SU-DHL-6 (cell line): Measurements from ENCODE around the gene EDARADD.

Experiments
- H2AFZ ChIP-seq: fragments of 200-600 bp; sonication (generic); 2 replicates; pipeline ENCODE4 v1.6.1; 2014; ENCODE audit warnings: low read depth, mild to moderate bottlenecking, moderate library complexity, mixed read lengths, antibody characterized with exemption, low read length; ENCODE audit not compliant: severe bottlenecking
- H3F3A ChIP-seq: fragments of 200-600 bp; shearing (Covaris generic); 2 replicates; pipeline ENCODE4 v1.6.0; 2016; ENCODE audit warnings: antibody characterized with exemption, mild to moderate bottlenecking; ENCODE audit not compliant: insufficient read depth
- H3K27ac ChIP-seq: fragments of 200-600 bp; sonication (generic); 2 replicates; pipeline ENCODE4 v1.5.1; 2016; ENCODE audit warnings: low read depth, mild to moderate bottlenecking, low read length, moderate library complexity, mixed read lengths
- H3K27me3 ChIP-seq: fragments of 200-600 bp; sonication (generic), shearing (Covaris generic); 2 replicates; pipeline ENCODE4 v1.6.0; 2014; ENCODE audit warnings: mild to moderate bottlenecking, low read length
- H3K36me3 ChIP-seq: fragments of 200-600 bp; sonication (generic); 2 replicates; pipeline ENCODE4 v1.6.1; 2014; ENCODE audit warnings: mild to moderate bottlenecking, low read length, mixed read lengths
- H3K4me2 ChIP-seq: fragments of 300-600, 200-600 bp; shearing (Covaris generic), sonication (generic); 2 replicates; pipeline ENCODE4 v1.6.0; 2014; ENCODE audit warnings: low read length, low read depth, mild to moderate bottlenecking; ENCODE audit not compliant: poor library complexity, severe bottlenecking
- H3K4me3 ChIP-seq: fragments of 200-600 bp; sonication (generic); 2 replicates; pipeline ENCODE4 v1.5.1; 2014; ENCODE audit warnings: antibody characterized with exemption, low read length, mild to moderate bottlenecking, mixed read lengths; ENCODE audit not compliant: insufficient read depth, poor library complexity, severe bottlenecking
- H3K79me2 ChIP-seq: fragments of 200-600 bp; sonication (generic); 2 replicates; pipeline ENCODE4 v1.6.1; 2014; ENCODE audit warnings: mild to moderate bottlenecking, low read length, moderate library complexity; ENCODE audit not compliant: insufficient read depth
- H3K9ac ChIP-seq: fragments of 200-600 bp; sonication (generic); 2 replicates; pipeline ENCODE4 v1.7.0; 2014; ENCODE audit warnings: mild to moderate bottlenecking, low read length
- H3K9me2 ChIP-seq: fragments of 200-600 bp; sonication (generic); replicated peaks from 2 replicates; pipeline ENCODE4 v1.6.1; 2014; ENCODE audit warnings: low read length; ENCODE audit not compliant: insufficient read depth
- H3K9me3 ChIP-seq: fragments of 200-600 bp; sonication (generic); 2 replicates; pipeline ENCODE4 v1.6.1; 2014; ENCODE audit warnings: low read length, mixed read lengths; ENCODE audit not compliant: insufficient read depth
- H4K20me1 ChIP-seq: fragments of 200-600 bp; sonication (generic); 2 replicates; pipeline ENCODE4 v1.6.1; 2014; ENCODE audit warnings: low read depth, mild to moderate bottlenecking, antibody characterized with exemption, low read length, moderate library complexity, mixed read lengths
- EZH2phosphoT487 ChIP-seq: fragments of 200-600 bp; sonication (generic), shearing (Covaris generic); conservative IDR thresholded peaks from 2 replicates; pipeline ENCODE4 v1.6.1; 2018; ENCODE audit warnings: mild to moderate bottlenecking, antibody characterized with exemption, low read length, moderate library complexity, mixed read lengths
- TF ChIP-seq, protein P1 (sequence below): fragments of 200-600 bp; sonication (generic); IDR thresholded peaks from one replicate; pipeline ENCODE4 v1.5.1; 2017; ENCODE audit warnings: antibody characterized with exemption, mild to moderate bottlenecking, low read length, moderate library complexity; ENCODE audit not compliant: insufficient read depth, poor library complexity, severe bottlenecking

The EDARADD gene

DNA sequence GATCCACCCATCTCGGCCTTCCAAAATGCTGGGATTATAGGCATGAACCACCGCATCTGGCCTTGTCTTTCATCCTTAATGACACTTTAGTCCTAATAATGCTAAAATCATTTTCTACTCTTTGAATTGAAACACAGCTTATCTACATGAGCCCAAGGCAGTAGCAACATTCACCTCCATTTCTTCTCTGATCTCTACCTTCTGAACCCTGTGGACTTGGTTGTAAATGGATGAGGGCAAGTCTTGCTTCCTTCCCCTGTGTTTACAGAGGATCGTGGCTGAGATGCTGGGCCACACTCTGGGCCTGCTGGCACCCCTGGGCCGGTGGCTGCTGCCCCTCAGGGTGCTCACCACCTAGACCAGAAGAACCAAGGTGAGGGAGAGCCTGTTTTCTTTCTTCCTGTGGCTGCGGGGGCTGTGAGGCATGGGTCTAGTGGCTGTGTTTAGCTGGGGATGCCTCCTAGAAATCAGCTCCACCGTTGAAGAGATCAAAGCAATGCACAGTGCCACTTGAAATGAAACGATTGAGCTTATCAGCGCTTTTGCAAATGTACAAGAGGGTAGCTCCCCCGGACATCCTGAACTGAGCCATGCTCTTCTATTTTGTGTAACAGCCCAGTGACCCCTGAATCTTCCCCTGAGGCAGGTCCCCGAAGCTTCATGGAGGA lies 97.5 kb downstream of the EDARADD start:
- no peak overlapping the region for H3K9ac ChIP-seq
- no peak overlapping the region for H3K27ac ChIP-seq
- H3K27me3 ChIP-seq, result no peaks in the 10 kb centered on the region
- no peaks in the 10 kb centered on the region for H3K9me3 ChIP-seq
- no peaks in the 10 kb centered on the region for H3K9me2 ChIP-seq
- no peak overlapping the region for H2AFZ ChIP-seq
- no peak overlapping the region for H3K4me2 ChIP-seq
- H3F3A ChIP-seq, result no peaks in the 10 kb centered on the region
- TF ChIP-seq EZH2phosphoT487, result no peak
- H3K79me2 ChIP-seq, result no peaks in the 10 kb centered on the region
- H3K36me3 ChIP-seq, result no peaks in the 10 kb centered on the region
- no peak overlapping the region for H3K4me3 ChIP-seq
- H4K20me1 ChIP-seq, result no peaks in the 10 kb centered on the region

DNA sequence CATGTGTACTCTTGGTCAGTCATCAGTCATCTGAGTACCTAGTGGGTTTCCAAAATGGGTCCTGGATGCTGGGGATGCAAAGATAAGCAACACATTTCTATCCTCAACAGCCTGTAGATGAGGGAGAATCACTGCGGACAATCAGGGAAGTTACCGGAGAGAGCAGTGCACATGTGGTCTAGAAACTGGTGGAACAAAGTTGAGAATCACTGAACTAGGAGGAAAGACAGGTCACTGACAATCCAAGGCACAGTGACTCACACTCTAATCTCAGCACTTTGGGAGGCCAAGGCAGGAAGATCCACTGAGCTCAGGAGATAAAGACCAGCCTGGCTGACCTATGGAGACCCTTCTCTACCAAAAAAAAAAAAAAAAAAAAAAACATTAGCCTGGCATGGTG lies 98.3 kb downstream of the EDARADD start:
- Histone ChIP-seq H4K20me1 (no peaks in the 10 kb centered on the region), H3K4me3 (no peak overlapping the region), H3K4me2 (no peak overlapping the region), H3F3A (no peaks in the 10 kb centered on the region), H3K9me2 (no peaks in the 10 kb centered on the region), H2AFZ (no peak overlapping the region), H3K36me3 (no peaks in the 10 kb centered on the region), H3K79me2 (no peaks in the 10 kb centered on the region), H3K9me3 (no peaks in the 10 kb centered on the region), H3K27ac (no peak overlapping the region), H3K9ac (no peak overlapping the region), H3K27me3 (no peaks in the 10 kb centered on the region)
- TF ChIP-seq EZH2phosphoT487, result no peak
- TF ChIP-seq, protein P1, sequence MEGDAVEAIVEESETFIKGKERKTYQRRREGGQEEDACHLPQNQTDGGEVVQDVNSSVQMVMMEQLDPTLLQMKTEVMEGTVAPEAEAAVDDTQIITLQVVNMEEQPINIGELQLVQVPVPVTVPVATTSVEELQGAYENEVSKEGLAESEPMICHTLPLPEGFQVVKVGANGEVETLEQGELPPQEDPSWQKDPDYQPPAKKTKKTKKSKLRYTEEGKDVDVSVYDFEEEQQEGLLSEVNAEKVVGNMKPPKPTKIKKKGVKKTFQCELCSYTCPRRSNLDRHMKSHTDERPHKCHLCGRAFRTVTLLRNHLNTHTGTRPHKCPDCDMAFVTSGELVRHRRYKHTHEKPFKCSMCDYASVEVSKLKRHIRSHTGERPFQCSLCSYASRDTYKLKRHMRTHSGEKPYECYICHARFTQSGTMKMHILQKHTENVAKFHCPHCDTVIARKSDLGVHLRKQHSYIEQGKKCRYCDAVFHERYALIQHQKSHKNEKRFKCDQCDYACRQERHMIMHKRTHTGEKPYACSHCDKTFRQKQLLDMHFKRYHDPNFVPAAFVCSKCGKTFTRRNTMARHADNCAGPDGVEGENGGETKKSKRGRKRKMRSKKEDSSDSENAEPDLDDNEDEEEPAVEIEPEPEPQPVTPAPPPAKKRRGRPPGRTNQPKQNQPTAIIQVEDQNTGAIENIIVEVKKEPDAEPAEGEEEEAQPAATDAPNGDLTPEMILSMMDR, result no peak

DNA sequence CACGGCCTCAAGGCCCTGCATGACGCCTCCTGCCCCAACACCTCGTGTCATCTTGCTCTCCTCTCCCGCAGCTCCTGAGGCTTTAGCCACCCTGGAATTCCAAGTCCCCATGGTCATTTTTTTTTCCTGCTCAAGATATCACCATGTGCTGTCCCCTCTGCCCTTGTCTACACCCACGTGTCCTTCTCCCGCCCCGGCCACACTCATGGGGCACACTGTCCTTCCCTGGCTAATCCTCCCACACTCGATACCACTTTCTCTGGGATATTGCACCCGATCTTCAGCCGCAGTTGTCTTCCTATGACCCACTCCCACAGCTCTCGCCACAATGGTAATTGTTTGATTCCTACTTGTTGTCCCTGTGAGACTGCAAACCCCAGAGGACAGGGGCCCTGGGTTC lies 100.0 kb downstream of the EDARADD start:
- Histone ChIP-seq H3K9me2 (no peaks in the 10 kb centered on the region), H2AFZ (no peak overlapping the region), H3K79me2 (no peaks in the 10 kb centered on the region), H3K27me3 (no peaks in the 10 kb centered on the region), H3K4me3 (no peak overlapping the region), H3K9me3 (no peaks in the 10 kb centered on the region), H3F3A (no peaks in the 10 kb centered on the region), H3K27ac (no peak overlapping the region), H3K36me3 (no peaks in the 10 kb centered on the region), H4K20me1 (no peaks in the 10 kb centered on the region), H3K9ac (no peak overlapping the region), H3K4me2 (no peak overlapping the region)
- no peak for TF ChIP-seq EZH2phosphoT487
- TF ChIP-seq, protein P1, result no peak

DNA sequence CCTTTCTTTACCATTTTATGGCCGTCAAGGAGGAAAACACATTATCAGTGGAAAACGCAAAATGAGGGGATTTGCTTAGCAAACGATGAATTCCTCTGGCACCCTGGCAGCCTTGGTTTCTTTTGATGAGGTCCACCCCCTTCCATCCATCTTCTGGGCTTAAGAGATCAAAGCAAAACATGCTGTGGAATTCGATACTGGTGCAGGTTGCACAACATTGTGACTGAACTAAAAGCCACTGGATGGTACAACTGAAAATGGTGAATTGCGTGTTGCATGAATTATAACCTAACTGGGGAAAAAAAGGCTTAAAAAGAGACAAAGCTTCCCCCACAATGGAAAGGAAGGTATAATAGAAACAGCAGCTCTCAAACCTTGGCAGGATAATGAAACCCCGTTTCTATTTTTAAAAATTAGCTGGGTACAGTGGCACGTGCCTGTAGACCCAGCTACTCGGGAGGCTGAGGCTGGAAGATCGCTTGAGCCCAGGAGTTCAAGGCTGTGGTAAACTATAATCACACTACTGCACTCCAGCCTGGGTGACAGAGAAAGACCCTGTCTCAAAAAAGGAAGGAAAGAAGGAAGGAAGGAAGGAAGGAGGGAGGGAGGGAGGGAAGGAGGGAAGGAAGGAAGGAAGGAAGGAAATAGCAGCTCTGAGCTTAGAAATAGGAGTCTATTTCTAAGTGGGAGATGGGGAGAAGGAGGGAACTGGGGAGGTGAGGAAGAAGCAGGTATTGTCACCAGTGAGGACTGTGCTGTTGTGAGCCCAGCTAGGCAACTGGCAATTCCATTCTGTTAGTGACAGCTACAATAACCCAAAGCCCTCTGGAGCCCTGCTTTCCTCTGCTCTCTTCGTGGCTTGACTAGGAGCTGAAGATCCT lies 100.7 kb downstream of the EDARADD start:
- Histone ChIP-seq H3F3A (no peaks in the 10 kb centered on the region), H3K36me3 (no peaks in the 10 kb centered on the region), H4K20me1 (no peaks in the 10 kb centered on the region), H3K79me2 (no peaks in the 10 kb centered on the region), H2AFZ (no peak overlapping the region), H3K9ac (no peak overlapping the region), H3K4me2 (no peak overlapping the region), H3K27me3 (no peaks in the 10 kb centered on the region), H3K9me2 (no peaks in the 10 kb centered on the region), H3K9me3 (no peaks in the 10 kb centered on the region), H3K27ac (no peak overlapping the region), H3K4me3 (no peak overlapping the region)
- TF ChIP-seq EZH2phosphoT487, result no peak
- TF ChIP-seq, protein P1, result no peak
